Measurements from ENCODE around the gene SCRN2.
A peak's percentile ranks its signal among the peaks of the same experiment; 100 is the strongest.

Gene SCRN2

DNA sequence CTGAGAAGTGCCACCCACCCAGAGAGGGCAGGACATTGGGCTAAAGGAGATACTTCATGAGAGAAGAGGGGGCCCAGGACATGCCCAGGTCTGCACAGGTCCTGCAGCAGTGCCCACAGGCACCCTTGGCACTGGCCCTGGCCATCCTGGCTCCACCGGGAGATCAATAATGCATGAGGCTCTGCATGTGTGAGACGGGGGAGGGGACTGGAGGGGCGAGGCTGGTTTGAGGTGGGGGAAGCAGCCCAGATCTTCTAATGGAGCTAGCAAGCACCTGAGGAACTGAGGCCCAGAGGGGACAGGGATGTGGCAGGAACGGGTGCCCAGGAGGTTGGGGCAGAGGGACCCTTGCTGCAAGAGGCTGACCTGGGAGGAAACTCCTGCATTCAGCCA, 20.0 kb downstream of the SCRN2 start:
- DNase-seq (ENCODE audit: low spot score), result no peak

DNA sequence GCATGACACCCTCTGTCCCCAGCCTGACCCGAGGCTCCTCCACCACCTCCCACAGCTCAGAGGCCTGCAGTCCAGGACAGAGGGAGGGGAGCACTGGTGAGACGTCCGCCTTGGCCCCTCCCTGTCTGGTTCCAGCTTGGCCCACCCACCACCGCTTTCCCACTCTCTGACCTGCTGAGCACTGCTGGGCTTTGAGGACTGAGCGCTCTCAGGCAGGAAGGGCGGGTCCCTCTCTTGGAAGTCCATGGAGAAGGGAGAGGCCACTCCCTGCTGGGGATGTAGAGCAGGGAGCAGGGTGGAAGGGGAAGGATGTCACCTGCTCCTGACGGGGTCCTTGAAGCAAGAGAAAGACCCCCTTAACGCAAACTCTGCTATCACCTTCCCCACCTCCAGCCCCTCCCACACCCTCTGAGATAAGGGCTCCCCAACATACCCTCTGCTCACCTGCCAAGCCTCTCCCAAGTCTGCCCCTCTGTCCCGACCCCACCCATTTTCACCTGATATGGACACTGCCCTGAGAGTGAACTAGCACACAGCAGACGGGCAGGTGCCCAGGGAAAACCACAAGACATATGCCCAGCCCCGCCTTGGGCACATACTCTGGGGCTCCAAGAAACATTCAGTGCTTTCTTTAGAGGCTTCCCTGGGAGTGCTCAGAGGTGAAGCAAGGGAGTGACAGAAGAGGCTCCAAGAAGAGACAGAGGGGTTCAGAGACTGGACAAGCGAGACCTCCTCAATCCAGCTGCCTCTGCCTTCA, 20.9 kb downstream of the SCRN2 start:
- no peak for DNase-seq (ENCODE audit: low spot score)

DNA sequence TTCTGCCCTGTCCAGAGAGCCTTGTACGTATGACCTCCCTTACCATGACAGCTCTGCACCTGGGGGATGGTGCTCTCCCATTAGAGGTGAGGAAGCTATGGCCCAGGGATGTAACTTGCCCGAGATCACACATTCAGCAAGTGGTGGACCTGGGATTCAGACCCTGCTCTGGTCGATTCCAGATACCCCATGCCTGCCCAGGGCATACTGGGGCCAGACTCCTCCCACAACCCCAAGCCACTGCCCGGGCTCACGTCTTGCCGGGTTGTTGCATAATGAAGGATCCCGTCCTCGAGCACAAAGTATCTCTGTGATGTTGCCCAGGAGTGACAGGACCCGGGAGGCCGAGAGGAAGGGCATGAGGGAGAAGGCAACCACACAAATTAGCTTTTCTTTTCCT, 21.6 kb downstream of the SCRN2 start:
- DNase-seq (ENCODE audit: low spot score), result no peak

DNA sequence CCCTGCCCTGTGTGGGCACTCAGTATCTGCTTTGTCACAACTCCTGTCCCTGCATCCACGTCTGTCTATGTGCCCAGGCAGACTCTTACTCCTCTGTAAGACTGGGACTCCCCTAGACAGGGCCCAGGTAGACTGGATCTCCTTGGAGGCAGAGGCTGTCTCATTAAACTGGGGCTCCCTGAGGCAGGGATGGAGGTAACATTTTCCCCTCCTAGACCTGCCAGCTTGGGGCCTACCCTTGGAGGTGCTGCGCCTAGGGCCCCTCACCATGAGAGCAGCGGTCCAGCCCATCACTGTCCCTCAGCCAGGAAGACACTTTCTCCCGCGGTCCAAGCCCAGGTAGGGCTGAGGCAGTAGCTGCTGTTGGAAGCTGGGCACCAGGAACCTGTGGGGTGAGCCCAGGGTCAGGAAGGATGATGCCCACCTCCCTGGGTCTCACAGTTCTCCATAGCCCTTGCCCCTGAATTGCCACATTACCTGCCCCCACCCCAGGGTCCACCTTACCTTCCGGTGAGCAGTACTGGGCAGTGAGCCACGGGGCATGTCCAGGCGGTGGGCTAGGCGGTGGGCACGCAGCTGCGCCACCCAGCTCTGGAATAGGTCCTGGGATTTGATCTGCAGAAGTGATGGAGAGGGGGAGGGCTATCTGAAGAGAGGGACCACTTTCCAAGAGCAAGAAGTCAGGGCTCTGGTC, 22.9 kb downstream of the SCRN2 start:
- no peak for DNase-seq (ENCODE audit: low spot score)

DNA sequence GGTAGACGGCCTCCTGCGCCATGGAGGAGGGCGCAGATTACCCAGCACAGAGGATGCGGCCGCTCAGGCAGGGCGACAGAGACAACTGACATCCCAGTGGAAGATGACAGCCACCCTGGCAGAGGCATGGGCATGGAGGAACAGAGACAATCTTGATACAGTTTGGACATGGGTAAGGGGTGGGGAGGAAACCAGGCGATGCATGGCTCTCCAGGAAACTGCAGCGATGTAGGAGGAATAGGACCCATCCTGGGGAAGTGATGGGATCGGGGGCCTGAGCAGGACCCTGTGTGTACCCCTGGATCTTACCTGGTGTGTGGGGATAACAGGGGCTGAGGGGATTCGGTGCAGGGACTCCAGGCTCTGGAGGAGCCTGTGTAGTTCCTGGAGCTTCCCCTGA, 24.1 kb downstream of the SCRN2 start:
- DNase-seq (ENCODE audit: low spot score), result no peak

DNA sequence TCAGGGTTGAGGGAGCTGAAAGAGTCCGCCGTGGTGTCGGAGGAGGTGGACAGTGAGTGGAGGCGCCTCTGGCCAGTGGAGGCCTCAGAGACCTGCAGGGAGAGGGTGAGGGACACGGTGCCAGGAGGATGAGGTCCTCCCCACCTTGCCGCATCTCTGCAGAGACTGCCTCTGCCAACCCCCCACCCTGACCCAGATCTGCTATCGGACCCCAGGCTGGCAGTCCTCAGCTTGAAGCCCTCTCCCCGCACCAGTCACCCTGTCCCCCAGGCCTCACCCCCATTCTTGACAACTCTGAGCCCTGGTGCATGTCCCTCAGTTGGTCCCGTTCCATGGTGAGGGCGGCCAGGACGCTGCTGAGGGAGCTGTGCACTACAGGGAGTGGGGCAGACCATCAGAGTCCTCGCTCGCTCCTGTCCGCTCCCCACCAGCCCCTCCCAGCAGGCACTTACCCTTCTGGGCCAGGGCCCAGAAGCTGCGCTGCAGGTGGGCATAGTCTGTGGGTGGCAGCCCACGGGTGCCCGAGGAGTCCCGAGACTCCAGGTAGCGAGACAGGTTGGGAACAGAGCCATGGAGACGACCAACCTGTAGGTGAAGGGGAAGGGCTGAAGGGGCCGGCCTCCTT, 24.9 kb downstream of the SCRN2 start:
- no peak for DNase-seq (ENCODE audit: low spot score)

DNA sequence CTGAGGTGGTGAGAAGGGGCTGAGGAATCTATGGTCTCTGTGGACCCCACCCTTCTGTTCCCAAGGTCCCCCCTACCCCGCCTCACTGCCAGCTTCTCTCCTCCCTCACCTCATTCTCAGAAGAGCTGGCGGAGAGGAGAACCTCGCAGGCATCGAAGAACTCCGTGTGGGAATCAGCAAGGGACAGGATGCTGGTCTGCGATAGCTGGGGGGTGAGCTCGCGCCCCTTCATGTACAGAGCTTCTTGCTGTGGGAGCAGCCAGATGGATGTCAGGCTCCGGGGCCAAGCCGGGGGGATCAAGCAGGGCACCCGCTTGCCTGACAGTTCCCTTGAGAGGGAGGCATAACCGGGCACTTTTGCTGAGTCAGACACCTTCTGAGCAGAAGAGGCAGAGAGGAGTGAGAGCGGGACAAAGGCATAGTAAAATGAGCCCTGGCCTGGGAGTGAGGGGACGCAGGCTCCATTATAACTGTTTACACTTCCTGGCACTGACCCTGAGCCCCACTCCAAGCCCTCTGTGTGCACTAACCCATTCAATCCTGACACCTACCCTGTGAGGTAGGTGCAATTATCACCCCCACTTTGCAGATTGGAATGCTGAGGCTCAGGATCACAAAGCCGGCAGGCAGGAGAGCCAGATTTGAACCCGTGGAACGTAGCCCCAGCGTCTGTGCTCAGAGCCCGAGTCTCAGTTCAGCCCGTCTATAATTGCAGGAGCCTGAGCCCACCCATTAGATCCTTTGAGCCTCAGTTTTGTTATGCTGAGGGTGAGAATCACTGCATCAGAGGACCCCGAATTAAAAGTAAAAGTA, 25.8 kb downstream of the SCRN2 start:
- DNase-seq (ENCODE audit: low spot score), result no peak

DNA sequence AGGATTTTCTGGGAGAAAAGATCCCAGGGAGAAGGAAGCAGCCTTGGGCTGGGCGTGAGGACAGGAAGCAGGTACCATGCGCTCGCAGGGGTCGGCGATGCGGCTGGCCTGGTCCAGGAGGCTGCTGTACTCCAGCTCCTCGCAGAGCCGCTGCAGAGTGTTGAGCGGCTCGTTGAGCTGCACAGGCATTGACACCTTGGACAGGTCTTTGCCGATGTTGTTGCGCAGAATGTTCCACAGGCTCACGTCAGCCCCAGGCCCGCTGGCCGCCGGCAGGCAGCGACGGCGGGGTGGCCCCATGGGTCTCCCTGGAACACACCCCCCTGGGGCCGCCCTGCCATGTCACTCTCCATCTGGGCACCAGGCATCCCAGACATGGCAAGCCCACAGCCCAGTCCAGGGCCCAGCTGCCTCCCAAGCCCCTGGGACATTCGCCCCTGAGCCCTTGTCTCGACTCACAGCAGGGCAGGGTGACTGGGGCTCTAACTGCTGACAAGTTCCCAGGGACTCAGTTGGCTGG, 27.5 kb downstream of the SCRN2 start:
- no peak for DNase-seq (ENCODE audit: low spot score)

DNA sequence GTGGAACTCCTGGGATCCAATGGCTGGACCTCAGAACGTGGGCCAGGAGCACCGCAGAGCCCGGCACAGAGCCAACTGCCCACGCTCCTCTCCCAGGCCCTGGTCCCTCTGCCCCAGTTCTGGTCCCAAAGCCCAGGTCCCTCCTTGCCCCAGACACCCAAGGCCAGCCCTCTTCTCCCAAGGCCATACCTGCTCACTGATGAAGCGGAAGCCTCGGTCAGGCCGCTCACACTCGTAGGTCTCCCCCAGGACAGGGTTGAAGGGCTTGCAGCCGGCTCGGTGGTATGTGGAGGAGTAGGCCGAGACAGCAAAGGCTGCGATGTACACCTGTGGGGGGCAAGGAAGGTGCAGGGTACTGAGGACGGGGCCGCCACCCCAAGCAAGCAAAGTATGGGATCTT, 28.0 kb downstream of the SCRN2 start:
- no peak for DNase-seq (ENCODE audit: low spot score)

DNA sequence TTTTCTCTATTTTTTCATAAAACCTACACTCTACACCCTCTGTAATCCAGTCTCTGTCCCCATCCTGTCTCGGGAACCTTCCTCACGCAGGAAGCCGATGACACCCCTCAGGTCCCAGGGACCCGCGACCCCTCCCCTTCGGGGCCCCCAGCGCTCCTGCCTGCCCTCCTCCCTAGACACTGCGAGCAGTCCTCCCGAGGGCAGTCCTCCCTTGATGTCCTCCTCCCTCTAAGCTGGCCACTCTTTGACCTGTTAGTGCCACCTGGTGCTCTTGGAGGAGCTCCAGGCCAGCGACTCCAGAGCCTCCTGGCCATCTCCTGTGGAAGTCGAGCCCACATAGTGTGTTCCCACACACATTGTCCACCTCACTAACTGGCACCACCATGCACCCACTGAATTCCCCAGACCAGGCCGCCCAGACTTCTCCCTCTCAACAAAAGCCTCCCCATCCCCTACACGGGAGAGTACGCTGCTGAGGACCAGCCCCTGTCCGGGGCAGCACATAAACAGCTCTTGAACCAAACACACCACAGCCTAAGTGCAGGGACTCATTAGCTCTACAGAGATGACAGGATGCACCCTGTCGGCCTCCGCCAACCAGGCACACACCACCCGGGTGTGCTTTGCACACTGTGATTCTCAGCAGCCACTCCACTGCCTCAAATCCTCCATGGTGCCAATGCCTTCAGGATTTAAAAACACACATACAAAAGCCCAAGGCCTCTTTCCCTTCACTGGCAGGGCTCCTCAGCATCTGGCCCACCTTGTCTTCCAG, 28.7 kb downstream of the SCRN2 start:
- no peak for DNase-seq (ENCODE audit: low spot score)

DNA sequence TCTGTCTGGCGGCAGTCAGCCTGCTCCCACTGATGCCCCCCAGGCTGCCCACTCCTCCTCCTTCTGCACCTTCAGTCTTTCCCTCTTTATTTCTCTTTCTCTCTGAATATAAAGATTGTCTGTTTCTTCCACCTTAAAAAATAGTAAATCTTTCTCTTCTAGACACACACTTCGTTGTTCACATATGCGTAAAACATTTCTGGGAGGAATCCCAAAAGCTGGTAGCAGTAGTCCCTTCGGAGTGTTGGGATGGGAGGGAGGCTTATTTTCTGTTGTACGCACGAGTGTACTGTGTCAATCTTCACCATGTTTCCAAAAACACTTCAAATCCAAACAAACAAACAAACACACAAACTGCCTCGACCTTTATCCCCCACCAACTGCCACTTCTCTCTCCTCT, 29.4 kb downstream of the SCRN2 start:
- DNase-seq (ENCODE audit: low spot score), result no peak

DNA sequence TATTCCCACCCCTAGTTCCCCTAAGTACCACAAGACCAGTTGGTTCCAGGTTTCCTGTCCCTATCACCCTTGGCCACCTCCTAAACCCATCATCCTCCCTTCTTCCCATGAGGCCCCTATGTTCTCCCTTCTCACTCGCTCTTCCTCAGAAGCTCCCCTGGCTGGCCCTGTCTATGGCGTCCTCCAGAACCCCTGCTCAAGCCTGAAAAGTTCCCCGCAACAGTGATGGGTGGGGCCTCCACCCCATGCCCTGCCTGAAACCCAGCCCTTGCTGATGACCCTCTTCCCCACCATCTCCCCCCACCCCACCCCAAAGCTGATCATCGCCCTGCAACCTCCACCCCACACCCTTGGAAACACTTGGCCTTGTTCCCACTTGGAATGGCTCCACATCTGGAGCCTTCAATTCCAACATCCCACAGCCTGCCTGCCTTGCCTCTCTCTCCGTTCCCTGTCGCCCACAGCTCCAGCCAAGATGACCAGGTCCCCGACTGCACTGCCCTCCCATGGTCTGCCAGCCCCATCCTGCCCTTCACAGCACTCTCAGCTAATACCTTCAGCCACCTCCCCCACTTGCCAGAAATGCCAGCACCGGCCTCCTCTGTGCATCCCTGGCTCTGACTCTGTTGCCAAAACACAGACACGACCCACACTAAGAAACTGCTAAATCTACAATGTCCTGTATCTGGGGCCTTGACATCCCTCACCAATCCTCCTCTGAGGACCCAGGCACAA, 30.0 kb downstream of the SCRN2 start:
- no peak for DNase-seq (ENCODE audit: low spot score)

DNA sequence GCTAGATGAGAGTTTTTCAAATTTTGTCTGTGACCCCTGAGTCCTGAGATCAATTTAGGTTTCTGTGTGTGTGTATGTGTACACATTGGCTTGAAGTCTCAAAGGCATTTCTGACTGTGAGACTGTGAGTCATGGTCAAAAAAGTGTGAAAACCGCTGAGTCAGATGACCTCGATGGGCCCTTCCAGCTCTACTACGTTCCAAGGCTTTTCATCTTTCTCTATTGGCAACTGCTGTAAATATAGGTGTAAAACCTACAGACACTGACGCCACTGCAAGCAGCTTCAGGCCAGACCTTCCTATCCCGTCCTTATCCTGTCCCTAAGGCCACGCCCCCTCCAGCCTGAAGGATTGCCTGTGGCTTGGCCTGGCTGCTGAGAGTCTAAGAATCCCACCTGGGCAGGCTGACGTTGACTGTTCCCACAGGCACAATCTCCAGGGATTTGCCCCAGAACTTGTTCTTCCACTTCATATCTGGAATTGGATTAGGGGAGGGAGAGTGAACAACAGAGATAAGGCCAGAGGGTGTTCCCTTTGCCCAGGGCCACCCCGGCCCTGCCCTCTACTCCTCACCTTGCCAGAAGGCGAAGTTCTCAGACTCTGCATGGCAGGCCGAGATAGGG, 30.8 kb downstream of the SCRN2 start:
- DNase-seq (ENCODE audit: low spot score), result peak; percentile 90

DNA sequence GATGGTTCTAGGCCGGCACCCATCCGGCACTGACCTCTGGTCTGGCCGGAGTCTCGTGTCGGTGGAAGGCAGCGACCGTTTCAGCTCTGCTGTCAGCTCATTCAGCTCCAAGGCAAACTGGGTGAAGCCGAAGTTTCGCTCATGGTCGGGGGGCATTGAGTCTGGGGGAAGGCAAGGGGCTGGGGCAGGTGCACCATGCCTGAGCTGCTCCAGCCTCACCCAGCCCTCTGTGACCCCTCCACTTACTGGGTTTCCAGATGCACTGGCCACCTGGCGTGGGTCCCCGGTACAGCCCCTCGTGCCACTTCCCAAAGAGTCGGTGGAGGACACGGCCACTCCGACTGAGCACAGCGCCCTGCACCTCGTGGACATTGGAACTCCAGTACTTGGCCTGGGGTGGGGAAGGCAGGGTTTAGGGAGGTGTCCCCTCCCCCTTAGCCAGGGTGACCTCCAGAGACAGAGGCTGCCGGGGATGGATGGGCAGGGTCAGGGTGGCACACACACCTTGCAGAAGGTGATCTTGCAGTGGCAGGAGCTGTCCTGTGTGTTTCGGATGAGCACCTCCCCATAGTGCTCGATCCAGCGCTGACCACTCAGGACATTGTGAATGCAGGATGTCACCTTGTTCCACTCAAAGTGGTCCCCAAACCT, 32.1 kb downstream of the SCRN2 start:
- no peak for DNase-seq (ENCODE audit: low spot score)

DNA sequence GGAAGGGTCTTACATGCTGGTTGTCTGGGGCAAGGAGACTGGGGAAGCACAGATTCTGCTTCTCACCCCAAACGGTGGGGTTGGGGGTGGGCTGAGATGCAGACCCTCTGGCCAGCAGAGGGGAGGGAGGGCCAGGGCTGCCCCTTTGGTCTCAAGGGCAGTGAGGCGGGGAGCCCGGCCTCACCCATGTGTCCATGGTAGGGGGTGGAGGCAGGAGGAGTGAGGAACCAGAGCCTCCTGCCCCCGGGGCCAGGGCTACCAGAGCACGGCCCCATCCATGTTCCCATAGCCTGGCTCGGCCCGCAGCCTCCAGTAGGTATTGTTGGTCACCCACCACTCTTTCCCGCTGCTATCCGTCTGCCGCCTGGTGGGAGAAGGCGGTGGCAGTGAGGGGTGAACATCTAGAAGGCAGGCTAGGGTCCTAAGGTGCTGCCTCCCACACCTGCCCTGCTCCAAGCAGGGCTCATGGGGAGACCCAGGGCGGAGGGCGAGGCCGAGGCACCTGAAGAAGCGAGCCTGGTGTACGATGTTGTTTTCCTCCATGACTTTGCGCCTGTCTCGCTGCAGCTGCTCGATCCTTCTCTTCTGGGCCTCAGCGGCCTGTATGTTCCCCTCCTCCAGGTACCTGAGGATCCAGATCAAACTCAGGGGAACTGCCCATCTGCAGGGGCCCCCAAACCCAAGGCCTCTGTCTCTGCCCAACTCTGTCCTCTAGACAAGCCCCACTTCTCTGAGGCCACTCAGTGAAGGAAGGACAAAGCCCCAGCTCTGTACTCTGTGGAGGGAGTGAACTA, 32.8 kb downstream of the SCRN2 start:
- DNase-seq (ENCODE audit: low spot score), result no peak

DNA sequence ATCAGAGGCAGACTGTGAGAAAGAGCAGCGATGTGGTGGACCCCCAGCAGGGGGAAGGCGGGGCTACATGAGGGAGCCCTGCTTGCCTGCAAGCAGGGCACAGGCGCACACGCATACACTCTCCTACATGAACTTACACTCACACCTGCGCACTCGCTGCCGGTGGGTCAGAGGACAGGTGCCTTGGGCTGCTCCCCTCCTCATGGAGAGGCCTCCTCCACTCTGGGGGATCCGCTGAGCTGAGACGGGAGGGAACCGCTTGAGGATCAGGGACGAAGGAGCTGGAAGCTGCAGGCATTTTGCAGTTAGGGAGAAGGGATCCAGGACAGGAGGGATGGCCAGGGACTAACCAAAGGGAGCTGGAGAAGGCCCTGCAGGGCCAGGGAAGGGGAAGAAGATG, 33.7 kb downstream of the SCRN2 start:
- DNase-seq (ENCODE audit: low spot score), result no peak

DNA sequence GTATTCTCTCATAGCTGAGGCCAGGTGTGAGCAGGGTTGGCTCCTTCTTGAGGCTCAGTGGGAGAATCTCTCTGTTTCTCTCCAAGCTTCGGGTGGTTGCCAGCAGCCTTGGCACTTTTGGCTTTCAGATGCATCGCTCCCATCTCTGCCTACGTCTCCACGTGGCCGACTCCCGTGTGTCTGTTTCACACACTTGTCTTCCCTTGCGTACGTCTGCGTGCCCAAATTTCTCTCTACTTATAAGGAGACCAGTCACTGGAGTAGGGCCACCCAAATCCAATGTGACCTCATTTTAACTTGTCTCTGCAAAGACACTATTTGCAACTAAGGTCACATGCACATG, 34.2 kb downstream of the SCRN2 start:
- no peak for DNase-seq (ENCODE audit: low spot score)

DNA sequence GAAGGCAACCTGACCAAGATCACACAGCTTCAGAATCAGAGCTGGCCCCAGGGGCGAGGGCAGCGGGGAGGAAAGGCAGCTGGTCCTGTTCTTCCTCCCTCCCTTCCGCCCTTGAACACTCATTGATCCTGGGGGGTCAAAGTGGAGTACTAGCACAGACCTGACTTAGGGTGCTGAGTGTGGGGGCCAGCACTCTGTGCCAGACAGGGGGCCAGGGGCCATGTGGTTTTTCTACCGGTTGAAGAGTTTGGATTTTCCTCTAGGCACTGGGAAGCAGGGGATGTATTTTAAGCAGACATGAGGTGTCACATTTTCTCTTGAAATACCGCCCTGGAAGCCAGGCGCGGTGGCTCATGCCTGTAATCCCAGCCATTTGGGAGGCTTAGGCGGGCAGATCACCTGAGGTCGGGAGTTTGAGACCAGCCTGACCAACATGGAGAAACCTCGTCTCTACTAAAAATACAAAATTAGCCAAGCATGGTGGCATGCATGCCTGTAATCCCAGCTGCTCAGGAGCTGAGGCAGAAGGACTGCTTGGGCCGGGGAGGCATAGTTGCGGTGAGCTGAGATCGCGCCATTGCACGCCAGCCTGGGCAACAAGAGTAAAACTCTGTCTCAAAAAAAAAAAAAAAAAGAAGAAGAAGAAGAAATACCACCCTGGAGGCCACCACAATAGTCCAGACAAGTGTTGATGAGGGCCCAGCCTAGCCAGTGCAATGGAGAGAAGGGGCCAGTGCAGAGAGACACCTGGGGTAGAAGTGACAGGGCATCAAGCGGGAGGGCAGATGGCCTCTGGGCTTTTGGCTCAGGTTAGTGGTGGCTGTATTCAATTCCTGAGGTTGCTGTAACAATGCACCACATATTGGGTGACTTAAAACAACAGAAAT, 34.8 kb downstream of the SCRN2 start:
- DNase-seq (ENCODE audit: low spot score), result no peak

Data from AG20443 (cell line).